HS-5 (cell line): ENCODE data around the gene PLLP.

ENCODE experiments used
- DNase-seq: peaks from one replicate; pipeline ENCODE4 v3.0.0-alpha.2; 2012; ENCODE audit warnings: low read depth

PLLP gene

GRCh38 chr16:57284209-57284951 lies at the start of gene PLLP:
TSS of gene PLLP (minus strand) at chr16:57284672. CDS start at chr16:57284540, 132 bp downstream.
- DNase-seq, result no peak

- no peak for DNase-seq
These were observed 48.9 kb upstream of the PLLP start for GRCh38 chr16:57333402-57333801.

GRCh38 chr16:57331355-57331754 lies 46.9 kb upstream of the PLLP start:
- DNase-seq, result no peak

DNA sequence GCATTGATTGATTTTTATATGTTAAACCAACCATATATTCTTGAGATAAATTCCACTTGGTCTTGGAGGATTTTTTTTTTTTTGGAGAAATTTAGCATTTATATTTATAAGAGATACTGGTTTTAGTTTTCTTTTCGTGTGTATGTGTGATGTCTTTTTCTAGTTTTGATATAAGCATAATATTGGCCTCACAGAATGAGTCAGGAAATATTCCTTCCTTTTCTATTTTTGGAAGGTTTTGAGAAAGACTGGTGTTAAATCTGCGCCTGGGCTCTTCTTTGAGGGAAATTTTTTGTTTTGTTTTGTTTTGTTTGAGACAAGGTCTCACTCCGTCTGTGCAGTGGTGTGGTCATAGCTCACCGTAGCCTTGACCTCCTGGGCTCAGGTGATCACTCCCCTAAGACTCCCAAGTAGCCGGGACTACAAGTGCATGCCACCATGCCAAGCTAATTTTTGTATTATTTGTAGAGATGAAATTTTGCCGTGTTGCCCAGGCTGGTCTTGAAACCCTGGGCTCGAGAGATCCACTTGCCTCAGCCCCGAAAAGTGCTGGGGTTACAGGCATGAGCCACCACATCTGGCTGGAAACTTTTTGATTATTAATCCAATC lies 45.4 kb upstream of the PLLP start:
- no peak for DNase-seq

GRCh38 chr16:57325458-57325857 lies 41.0 kb upstream of the PLLP start:
- DNase-seq, result no peak

GRCh38 chr16:57324749-57325148 lies 40.3 kb upstream of the PLLP start:
- no peak for DNase-seq

DNA sequence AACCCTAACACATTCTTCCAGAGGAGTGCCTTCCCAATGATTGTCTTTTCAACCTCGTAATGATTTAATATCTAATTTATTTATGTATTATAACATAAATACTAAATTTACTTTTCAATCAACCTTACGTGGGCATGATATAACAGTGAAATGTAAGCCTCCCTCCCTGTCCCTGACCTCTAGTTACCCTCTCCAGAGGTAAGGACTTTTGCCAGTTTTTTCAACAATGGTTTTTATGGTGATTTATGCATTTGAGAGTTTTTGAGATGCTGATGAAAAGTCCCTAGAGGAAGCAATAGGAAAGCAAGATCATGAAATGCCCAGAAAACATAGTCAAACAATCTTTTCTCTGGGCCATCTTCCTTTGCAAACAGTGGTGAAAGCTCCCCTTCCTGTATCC lies 35.2 kb upstream of the PLLP start:
- DNase-seq, result no peak

DNA sequence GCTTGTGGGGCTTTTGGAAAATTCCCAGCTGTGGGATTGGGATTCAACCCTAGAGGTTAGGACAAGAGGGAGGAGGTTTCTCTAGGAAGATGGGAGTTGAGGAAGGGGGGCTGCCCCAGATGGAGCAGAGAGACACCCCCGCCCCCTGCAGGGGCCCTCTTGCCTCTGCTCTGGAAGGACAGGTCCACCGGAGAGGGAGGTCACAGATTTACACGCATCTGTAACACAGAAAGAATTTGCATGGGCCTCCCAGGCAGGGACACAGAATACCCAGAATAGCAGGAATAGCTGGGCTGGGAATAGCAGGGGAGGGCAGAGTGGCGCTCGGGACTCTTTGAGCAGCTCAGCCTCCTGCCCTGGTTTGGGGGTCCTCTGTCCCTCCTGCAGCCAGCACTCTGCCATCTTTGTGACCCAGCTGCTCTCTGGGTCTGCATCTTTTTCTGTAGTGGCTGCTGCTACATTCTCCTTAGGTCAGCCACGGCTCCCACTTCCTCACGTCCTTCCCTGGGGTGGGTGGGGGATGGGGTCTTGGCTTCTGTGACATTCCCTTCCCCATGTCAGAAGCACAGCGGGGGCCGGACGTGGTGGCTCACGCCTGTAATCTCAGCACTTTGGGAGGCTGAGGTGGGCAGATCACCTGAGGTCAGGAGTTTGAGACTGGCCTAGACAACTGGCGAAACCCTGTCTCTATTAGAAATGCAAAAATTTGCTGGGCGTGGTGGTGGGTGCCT lies 33.9 kb upstream of the PLLP start:
- no peak for DNase-seq

- peak; percentile 58 for DNase-seq
These were observed 32.0 kb upstream of the PLLP start for GRCh38 chr16:57316390-57317017.

DNA sequence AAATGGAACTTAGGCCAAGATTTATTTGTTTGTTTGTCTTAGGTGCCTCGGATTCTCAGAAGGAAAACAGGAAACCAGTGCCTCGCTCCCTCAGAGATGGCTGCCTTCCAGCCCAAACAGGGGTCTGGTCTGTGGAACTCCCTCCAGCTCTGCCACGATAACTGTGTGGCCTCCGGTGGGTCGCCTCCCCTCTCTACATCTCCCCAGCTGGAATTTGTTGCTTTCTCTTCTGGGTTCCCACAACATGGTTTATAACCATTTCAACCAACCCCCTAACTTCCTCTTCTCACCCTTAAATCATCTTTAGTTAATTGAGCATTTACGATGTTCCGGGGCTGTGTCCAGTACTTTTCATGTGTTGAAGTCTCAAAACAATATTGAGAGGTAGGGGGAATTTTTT lies 30.9 kb upstream of the PLLP start:
- DNase-seq, result no peak

GRCh38 chr16:57314161-57314785 lies 29.8 kb upstream of the PLLP start:
- DNase-seq, result no peak

DNA sequence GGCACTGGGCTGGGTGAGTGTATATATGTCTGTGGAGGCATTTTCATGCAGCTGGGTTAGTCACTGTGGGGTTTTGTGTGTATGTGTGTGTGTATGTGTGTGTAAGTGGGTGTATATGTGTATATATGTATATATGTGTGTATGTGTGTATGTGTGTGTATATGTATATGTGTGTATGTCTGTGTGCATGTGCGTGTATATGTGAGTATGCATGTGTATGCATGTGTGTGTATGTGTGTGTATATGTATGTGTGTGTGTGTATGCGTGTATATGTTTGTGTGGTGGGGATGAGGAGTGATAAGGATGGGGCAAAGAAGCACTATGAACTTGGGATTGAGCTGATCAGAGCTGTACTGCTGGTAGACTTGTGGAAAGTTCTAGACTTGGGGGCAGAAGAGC lies 29.0 kb upstream of the PLLP start:
- no peak for DNase-seq

- DNase-seq, result no peak
These were observed 26.3 kb upstream of the PLLP start for GRCh38 chr16:57310801-57311200.

DNA sequence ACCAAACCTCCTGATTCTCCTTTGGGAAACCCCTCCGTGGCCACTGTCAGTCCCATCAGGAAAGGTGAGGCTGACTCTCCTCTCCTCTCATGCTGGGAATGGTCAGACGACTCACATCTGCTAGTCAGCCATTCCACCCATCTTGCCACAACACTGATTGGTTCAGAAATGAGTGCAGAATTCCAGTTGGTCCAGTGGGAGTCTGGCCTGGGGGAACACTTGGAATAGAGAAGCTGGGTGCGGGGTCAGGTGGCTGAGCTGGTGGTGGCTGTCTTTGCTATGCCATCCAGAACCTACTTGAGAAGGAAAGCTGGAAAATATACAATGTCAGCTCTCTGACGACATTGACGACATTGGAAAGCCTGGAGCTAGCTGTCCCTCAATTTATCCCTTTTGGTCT lies 23.6 kb upstream of the PLLP start:
- DNase-seq, result no peak

- DNase-seq, result no peak
These were observed 22.9 kb upstream of the PLLP start for GRCh38 chr16:57307365-57307764.

DNA sequence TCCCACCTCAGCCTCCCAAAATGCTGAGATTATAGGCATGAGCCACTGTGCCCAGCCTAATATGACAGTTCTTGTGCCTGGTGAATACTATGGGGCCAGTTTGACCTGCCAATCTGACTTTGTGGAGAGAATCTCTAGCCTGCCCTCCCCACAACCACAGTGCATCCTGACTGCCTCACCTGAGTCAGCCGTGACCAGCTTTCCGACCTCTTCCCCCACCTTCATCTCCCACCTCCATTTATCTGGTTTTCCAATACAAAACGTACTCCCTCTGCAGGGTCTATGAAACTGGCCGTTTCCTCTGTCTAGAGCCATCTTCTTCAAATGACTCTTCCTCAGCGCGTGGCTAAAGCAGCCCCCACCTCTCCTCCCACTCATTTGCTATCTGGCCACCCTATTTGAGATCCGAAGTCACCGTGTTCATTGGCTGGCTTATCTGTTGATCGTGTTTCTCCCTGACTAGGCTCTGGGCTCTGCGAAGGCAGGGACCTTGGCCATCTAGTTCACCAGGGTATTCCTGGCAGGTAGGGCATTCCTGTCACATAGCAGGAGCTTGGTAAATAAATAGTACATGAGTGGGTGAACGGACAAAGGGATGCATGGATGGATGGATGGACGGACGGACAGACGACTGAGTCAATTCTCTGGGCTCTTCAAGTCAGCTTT lies 22.3 kb upstream of the PLLP start:
- no peak for DNase-seq

GRCh38 chr16:57305159-57305811 lies 20.8 kb upstream of the PLLP start:
- no peak for DNase-seq

GRCh38 chr16:57304169-57305061 lies 19.9 kb upstream of the PLLP start:
- no peak for DNase-seq

GRCh38 chr16:57303910-57304168 lies 19.4 kb upstream of the PLLP start:
- no peak for DNase-seq
